T-helper 1 cell treated with Interleukin-12 subunit alpha and Interleukin-12 subunit beta and Interleukin-4 antibody, amounts not matched to agents 30 μg/mL and 1 μg/mL, for 36 hours (primary cell): ENCODE data around the gene MAGI2.

Experiments
- H3K27ac Mint-ChIP-seq: one replicate; pipeline ENCODE4 v1.8.0; 2021; ENCODE audit warnings: mild to moderate bottlenecking, mixed read lengths
- H3K27me3 Mint-ChIP-seq: one replicate; pipeline ENCODE4 v1.8.0; 2021; ENCODE audit warnings: low read depth, mixed read lengths
- H3K36me3 Mint-ChIP-seq: one replicate; pipeline ENCODE4 v1.8.0; 2021; ENCODE audit warnings: low read depth, mixed read lengths
- H3K4me1 Mint-ChIP-seq: one replicate; pipeline ENCODE4 v1.8.0; 2021; ENCODE audit warnings: low read depth, mixed read lengths
- H3K4me3 Mint-ChIP-seq: one replicate; pipeline ENCODE4 v1.8.0; 2021; ENCODE audit warnings: mild to moderate bottlenecking, moderate library complexity, mixed read lengths
- H3K9me3 Mint-ChIP-seq: one replicate; pipeline ENCODE4 v1.8.0; 2021; ENCODE audit warnings: mixed read lengths

Gene MAGI2

GRCh38 chr7:78489476-78490240 is 963.8 kb downstream of the MAGI2 start:
- Mint-ChIP-seq H3K4me1 (no peaks in the 10 kb centered on the region), H3K4me3 (no peak overlapping the region), H3K9me3 (no peaks in the 10 kb centered on the region), H3K27me3 (no peaks in the 10 kb centered on the region), H3K36me3 (no peaks in the 10 kb centered on the region), H3K27ac (no peak overlapping the region)

- Mint-ChIP-seq H3K36me3 (no peaks in the 10 kb centered on the region), H3K4me1 (no peaks in the 10 kb centered on the region), H3K4me3 (no peak overlapping the region), H3K27ac (no peak overlapping the region), H3K27me3 (no peaks in the 10 kb centered on the region), H3K9me3 (no peaks in the 10 kb centered on the region)
Measured at GRCh38 chr7:78487464-78487863, 966.0 kb downstream of the MAGI2 start.

GRCh38 chr7:78479348-78479747 is 974.1 kb downstream of the MAGI2 start:
- Mint-ChIP-seq H3K9me3 (no peaks in the 10 kb centered on the region), H3K27me3 (no peaks in the 10 kb centered on the region), H3K36me3 (no peaks in the 10 kb centered on the region), H3K27ac (no peak overlapping the region), H3K4me3 (no peak overlapping the region), H3K4me1 (no peaks in the 10 kb centered on the region)

- Mint-ChIP-seq H3K27ac (no peak overlapping the region), H3K36me3 (no peaks in the 10 kb centered on the region), H3K9me3 (no peaks in the 10 kb centered on the region), H3K4me3 (no peak overlapping the region), H3K4me1 (no peaks in the 10 kb centered on the region), H3K27me3 (no peaks in the 10 kb centered on the region)
Measured at GRCh38 chr7:78476851-78477405, 976.5 kb downstream of the MAGI2 start.

- Mint-ChIP-seq H3K4me3 (no peak overlapping the region), H3K27me3 (no peaks in the 10 kb centered on the region), H3K9me3 (no peaks in the 10 kb centered on the region), H3K27ac (no peak overlapping the region), H3K36me3 (no peaks in the 10 kb centered on the region), H3K4me1 (no peaks in the 10 kb centered on the region)
Measured at GRCh38 chr7:78473571-78474301, 979.7 kb downstream of the MAGI2 start.

- H3K27me3 Mint-ChIP-seq: no peaks in the 10 kb centered on the region
- no peaks in the 10 kb centered on the region for H3K4me1 Mint-ChIP-seq
- H3K4me3 Mint-ChIP-seq: no peak overlapping the region
- no peaks in the 10 kb centered on the region for H3K9me3 Mint-ChIP-seq
- no peak overlapping the region for H3K27ac Mint-ChIP-seq
- no peaks in the 10 kb centered on the region for H3K36me3 Mint-ChIP-seq
Measured at GRCh38 chr7:78473021-78473420, 980.4 kb downstream of the MAGI2 start.

- Mint-ChIP-seq H3K27ac (no peak overlapping the region), H3K4me3 (no peak overlapping the region), H3K4me1 (no peaks in the 10 kb centered on the region), H3K36me3 (no peaks in the 10 kb centered on the region), H3K27me3 (no peaks in the 10 kb centered on the region), H3K9me3 (no peaks in the 10 kb centered on the region)
Measured at GRCh38 chr7:78472519-78472918, 980.9 kb downstream of the MAGI2 start.

- no peaks in the 10 kb centered on the region for H3K9me3 Mint-ChIP-seq
- no peaks in the 10 kb centered on the region for H3K4me1 Mint-ChIP-seq
- H3K4me3 Mint-ChIP-seq: no peak overlapping the region
- H3K27ac Mint-ChIP-seq: no peak overlapping the region
- H3K27me3 Mint-ChIP-seq: no peaks in the 10 kb centered on the region
- no peaks in the 10 kb centered on the region for H3K36me3 Mint-ChIP-seq
Measured at GRCh38 chr7:78465894-78466293, 987.6 kb downstream of the MAGI2 start.

GRCh38 chr7:78463039-78463438 is 990.4 kb downstream of the MAGI2 start:
- no peaks in the 10 kb centered on the region for H3K27me3 Mint-ChIP-seq
- no peak overlapping the region for H3K4me3 Mint-ChIP-seq

GRCh38 chr7:78450706-78451105 is 1002.8 kb downstream of the MAGI2 start:
- Mint-ChIP-seq H3K27ac (no peak overlapping the region), H3K27me3 (no peaks in the 10 kb centered on the region), H3K4me3 (no peak overlapping the region), H3K4me1 (no peaks in the 10 kb centered on the region), H3K9me3 (no peaks in the 10 kb centered on the region), H3K36me3 (no peaks in the 10 kb centered on the region)

More at GRCh38 chr7:78463039-78463438, 990.4 kb downstream of the MAGI2 start:
- H3K36me3 Mint-ChIP-seq: no peaks in the 10 kb centered on the region
- H3K9me3 Mint-ChIP-seq: no peaks in the 10 kb centered on the region
- H3K4me1 Mint-ChIP-seq: no peaks in the 10 kb centered on the region
- no peak overlapping the region for H3K27ac Mint-ChIP-seq

GRCh38 chr7:78448911-78449310 is 1004.6 kb downstream of the MAGI2 start:
- Mint-ChIP-seq H3K27me3 (no peaks in the 10 kb centered on the region), H3K4me1 (no peaks in the 10 kb centered on the region), H3K36me3 (no peaks in the 10 kb centered on the region), H3K4me3 (no peak overlapping the region), H3K9me3 (no peaks in the 10 kb centered on the region), H3K27ac (no peak overlapping the region)

- Mint-ChIP-seq H3K27ac (no peak overlapping the region), H3K4me1 (no peaks in the 10 kb centered on the region), H3K27me3 (no peaks in the 10 kb centered on the region), H3K4me3 (no peak overlapping the region), H3K36me3 (no peaks in the 10 kb centered on the region), H3K9me3 (no peaks in the 10 kb centered on the region)
Measured at GRCh38 chr7:78444267-78444666, 1009.2 kb downstream of the MAGI2 start.

- Mint-ChIP-seq H3K27me3 (no peaks in the 10 kb centered on the region), H3K4me3 (no peak overlapping the region), H3K27ac (no peak overlapping the region), H3K4me1 (no peaks in the 10 kb centered on the region), H3K36me3 (no peaks in the 10 kb centered on the region), H3K9me3 (no peaks in the 10 kb centered on the region)
Measured at GRCh38 chr7:78443811-78444210, 1009.7 kb downstream of the MAGI2 start.

- no peaks in the 10 kb centered on the region for H3K36me3 Mint-ChIP-seq
- no peaks in the 10 kb centered on the region for H3K27me3 Mint-ChIP-seq
- H3K4me1 Mint-ChIP-seq: no peaks in the 10 kb centered on the region
- H3K27ac Mint-ChIP-seq: no peak overlapping the region
- no peaks in the 10 kb centered on the region for H3K9me3 Mint-ChIP-seq
- H3K4me3 Mint-ChIP-seq: no peak overlapping the region
Measured at GRCh38 chr7:78441737-78442136, 1011.7 kb downstream of the MAGI2 start.

- Mint-ChIP-seq H3K27me3 (no peaks in the 10 kb centered on the region), H3K27ac (no peak overlapping the region), H3K36me3 (no peaks in the 10 kb centered on the region), H3K4me3 (no peak overlapping the region), H3K9me3 (no peaks in the 10 kb centered on the region), H3K4me1 (no peaks in the 10 kb centered on the region)
Measured at GRCh38 chr7:78438433-78438832, 1015.0 kb downstream of the MAGI2 start.
